Loucy (cell line): ENCODE data around the gene SELENOI.

Experiments
- H2AFZ ChIP-seq: fragments of 200-600 bp; sonication (generic); 2 replicates; pipeline ENCODE4 v1.6.0; 2016; ENCODE audit warnings: antibody characterized with exemption, mild to moderate bottlenecking, low read length, moderate library complexity
- H3F3A ChIP-seq: fragments of 200-600 bp; 2 replicates; pipeline ENCODE4 v1.6.0; 2016; ENCODE audit warnings: antibody characterized with exemption, low read depth, mild to moderate bottlenecking
- H3K27me3 ChIP-seq: fragments of 200-600 bp; sonication (generic); 2 replicates; pipeline ENCODE4 v1.6.1; 2014; ENCODE audit warnings: low read length, mild to moderate bottlenecking; ENCODE audit not compliant: insufficient read depth, poor library complexity, severe bottlenecking
- H3K36me3 ChIP-seq: fragments of 200-600 bp; sonication (generic); 2 replicates; pipeline ENCODE4 v1.6.1; 2016; ENCODE audit warnings: low read length; ENCODE audit not compliant: insufficient read depth
- H3K4me1 ChIP-seq: fragments of 200-600 bp; sonication (generic); 2 replicates; pipeline ENCODE4 v1.5.1; 2014; ENCODE audit warnings: low read length, mild to moderate bottlenecking; ENCODE audit not compliant: insufficient read depth, poor library complexity, severe bottlenecking
- H3K4me2 ChIP-seq: fragments of 200-600 bp; sonication (generic); 2 replicates; pipeline ENCODE4 v1.6.0; 2014; ENCODE audit warnings: antibody characterized with exemption, low read length, low read depth, mild to moderate bottlenecking; ENCODE audit not compliant: poor library complexity, severe bottlenecking
- H3K4me3 ChIP-seq: fragments of 200-600 bp; sonication (generic); 2 replicates; pipeline ENCODE4 v1.5.1; 2014; ENCODE audit warnings: low read length, mild to moderate bottlenecking, mixed read lengths; ENCODE audit not compliant: poor library complexity, severe bottlenecking
- H3K79me2 ChIP-seq: fragments of 200-600 bp; sonication (generic); 2 replicates; pipeline ENCODE4 v1.6.1; 2014; ENCODE audit warnings: low read length; ENCODE audit not compliant: insufficient read depth
- H3K9ac ChIP-seq: fragments of 200-600 bp; sonication (generic); 2 replicates; pipeline ENCODE4 v1.6.0; 2014; ENCODE audit warnings: mild to moderate bottlenecking, low read depth, low read length, moderate library complexity; ENCODE audit not compliant: poor library complexity, severe bottlenecking
- H3K9me2 ChIP-seq: fragments of 200-600 bp; sonication (generic); replicated peaks from 2 replicates; pipeline ENCODE4 v1.6.1; 2016; ENCODE audit warnings: low read depth, low read length, mixed read lengths
- H3K9me3 ChIP-seq: fragments of 200-600 bp; sonication (generic); 2 replicates; pipeline ENCODE4 v1.6.1; 2014; ENCODE audit warnings: mild to moderate bottlenecking, antibody characterized with exemption, low read length, low read depth; ENCODE audit not compliant: insufficient read depth
- H4K20me1 ChIP-seq: fragments of 200-600 bp; sonication (generic); 2 replicates; pipeline ENCODE4 v1.6.0; 2014; ENCODE audit warnings: antibody characterized with exemption, low read length, mild to moderate bottlenecking; ENCODE audit not compliant: insufficient read depth, poor library complexity, severe bottlenecking
- CTCF ChIP-seq: fragments of 200-600 bp; sonication (generic); conservative IDR thresholded peaks from 2 replicates; pipeline ENCODE4 v1.5.1; 2014; ENCODE audit warnings: mild to moderate bottlenecking, antibody characterized with exemption, low read length
- EZH2phosphoT487 ChIP-seq: fragments of 200-600 bp; IDR thresholded peaks from 2 replicates; pipeline ENCODE4 v1.6.1; 2018; ENCODE audit warnings: antibody characterized with exemption, mild to moderate bottlenecking, moderate library complexity, borderline replicate concordance

Gene SELENOI

GRCh38 chr2:26324903-26325302 lies 21.0 kb upstream of the SELENOI start:
- Histone ChIP-seq H4K20me1 (no peaks in the 10 kb centered on the region), H3K4me1 (peaks cover 3% of the 10 kb centered on the region), H3K36me3 (no peaks in the 10 kb centered on the region), H3F3A (no peaks in the 10 kb centered on the region), H3K9me3 (no peaks in the 10 kb centered on the region), H3K4me3 (no peak overlapping the region), H2AFZ (no peak overlapping the region), H3K9me2 (no peaks in the 10 kb centered on the region), H3K27me3 (no peaks in the 10 kb centered on the region), H3K4me2 (no peak overlapping the region), H3K79me2 (no peaks in the 10 kb centered on the region), H3K9ac (no peak overlapping the region)
- no peak for TF ChIP-seq CTCF
- no peak for TF ChIP-seq EZH2phosphoT487

- H3F3A ChIP-seq = no peaks in the 10 kb centered on the region
- H3K9me3 ChIP-seq = no peaks in the 10 kb centered on the region
- peaks cover 10% of the 10 kb centered on the region for H3K4me1 ChIP-seq
- H3K79me2 ChIP-seq = no peaks in the 10 kb centered on the region
- no peak overlapping the region for H2AFZ ChIP-seq
- no peak overlapping the region for H3K9ac ChIP-seq
- no peaks in the 10 kb centered on the region for H3K9me2 ChIP-seq
- H3K4me2 ChIP-seq = no peak overlapping the region
- no peaks in the 10 kb centered on the region for H4K20me1 ChIP-seq
- no peaks in the 10 kb centered on the region for H3K36me3 ChIP-seq
- H3K27me3 ChIP-seq = no peaks in the 10 kb centered on the region
- TF ChIP-seq EZH2phosphoT487 (no peak), CTCF (no peak)
- no peak overlapping the region for H3K4me3 ChIP-seq
Observed at GRCh38 chr2:26325851-26326250, 20.1 kb upstream of the SELENOI start.

- TF ChIP-seq CTCF = no peak
- no peak overlapping the region for H3K4me3 ChIP-seq
- H4K20me1 ChIP-seq = no peaks in the 10 kb centered on the region
- H3K9me2 ChIP-seq = no peaks in the 10 kb centered on the region
- no peaks in the 10 kb centered on the region for H3K9me3 ChIP-seq
- no peaks in the 10 kb centered on the region for H3K79me2 ChIP-seq
- H2AFZ ChIP-seq = no peak overlapping the region
- H3K4me1 ChIP-seq = peaks cover 10% of the 10 kb centered on the region
- no peaks in the 10 kb centered on the region for H3K36me3 ChIP-seq
- H3K9ac ChIP-seq = no peak overlapping the region
- no peaks in the 10 kb centered on the region for H3F3A ChIP-seq
- no peaks in the 10 kb centered on the region for H3K27me3 ChIP-seq
- no peak overlapping the region for H3K4me2 ChIP-seq
Observed at GRCh38 chr2:26326514-26326913, 19.4 kb upstream of the SELENOI start.
